Measurements from ENCODE around the gene CDC123.

- TF ChIP-seq CTCF (IDR thresholded peaks at IDR 0.05), result no peak
- TF ChIP-seq EZH2 (IDR thresholded peaks at IDR 0.05; ENCODE audit: borderline replicate concordance, insufficient read depth, low read depth, low read length, poor library complexity, severe bottlenecking), result no peak
Observed at GRCh38 chr10:12201543-12201942, 5.6 kb downstream of the CDC123 start.
